ENCODE measurements around the gene IQUB. TPM values are rescaled to one million over a fixed set of nuclear protein-coding genes. Genes with fewer than 3 reads are reported as not detected.
A peak's percentile ranks its signal among the peaks of the same experiment; 100 is the strongest.

IQUB gene
- 3.2 TPM for total RNA-seq
- long read RNA-seq, partial matches to known transcripts = 0 of 2 reads
- long read RNA-seq, other reads (novel, unspliced or antisense) = 1 of 2 reads

- peak within 1 kb of the TSS; percentile 77 for H3K27ac ChIP-seq
- H3K9me3 ChIP-seq = no peaks in the 10 kb centered on the region
- intact Hi-C loops (cut with DNase I) = no loop called here
- H3K4me3 ChIP-seq = peak within 1 kb of the TSS; percentile 64
- peak; percentile 99 for DNase-seq
- H3K36me3 ChIP-seq = peaks cover 3% of the 10 kb centered on the region
- no peaks in the 10 kb centered on the region for H3K27me3 ChIP-seq (ENCODE audit: low read depth)
- peaks cover 14% of the 10 kb centered on the region for H3K4me1 ChIP-seq
- TF ChIP-seq CTCF (IDR thresholded peaks at IDR 0.05) = no peak
- peak; percentile 97 to 99 for ATAC-seq
Measured at GRCh38 chr7:123534383-123535260, at the start of gene IQUB. Gene IQUB (minus strand): TSS chr7:123534595. CDS start chr7:123512340, 22,255 bp downstream.

- DNase-seq (no peak), ATAC-seq (no peak)
- no peak for TF ChIP-seq CTCF (IDR thresholded peaks at IDR 0.05)
- Histone ChIP-seq H3K4me1 (no peaks in the 10 kb centered on the region), H3K36me3 (no peaks in the 10 kb centered on the region), H3K9me3 (no peaks in the 10 kb centered on the region), H3K27ac (no peak overlapping the region), H3K27me3 (ENCODE audit: low read depth) (no peaks in the 10 kb centered on the region), H3K4me3 (no peak overlapping the region)
- intact Hi-C loops (cut with DNase I) = no loop called here
Measured at GRCh38 chr7:123583821-123584220, 49.4 kb upstream of the IQUB start.

GRCh38 chr7:123581162-123581459 is 46.7 kb upstream of the IQUB start:
- Histone ChIP-seq H3K9me3 (no peaks in the 10 kb centered on the region), H3K4me1 (no peaks in the 10 kb centered on the region), H3K27ac (no peak overlapping the region), H3K36me3 (no peaks in the 10 kb centered on the region), H3K27me3 (ENCODE audit: low read depth) (no peaks in the 10 kb centered on the region), H3K4me3 (no peak overlapping the region)
- TF ChIP-seq CTCF (IDR thresholded peaks at IDR 0.05) = no peak
- ATAC-seq = peak in 1 of 2 donors; percentile 26
- intact Hi-C loops (cut with DNase I) = no loop called here
- no peak for DNase-seq

- Histone ChIP-seq H3K27ac (no peak overlapping the region), H3K36me3 (no peaks in the 10 kb centered on the region), H3K4me3 (no peak overlapping the region), H3K4me1 (no peaks in the 10 kb centered on the region), H3K9me3 (no peaks in the 10 kb centered on the region), H3K27me3 (ENCODE audit: low read depth) (no peaks in the 10 kb centered on the region)
- peak; percentile 58 for TF ChIP-seq CTCF (IDR thresholded peaks at IDR 0.05)
- ATAC-seq (peak in 1 of 2 donors; percentile 76), DNase-seq (no peak)
- intact Hi-C loops (cut with DNase I) = no loop called here
Measured at GRCh38 chr7:123580406-123581161, 46.2 kb upstream of the IQUB start.

- H3K4me3 ChIP-seq = no peak overlapping the region
- TF ChIP-seq CTCF (IDR thresholded peaks at IDR 0.05) = no peak
- DNase-seq = no peak
- no peak for ATAC-seq
- H3K9me3 ChIP-seq = no peaks in the 10 kb centered on the region
- H3K27ac ChIP-seq = no peak overlapping the region
- no peaks in the 10 kb centered on the region for H3K27me3 ChIP-seq (ENCODE audit: low read depth)
- H3K4me1 ChIP-seq = no peaks in the 10 kb centered on the region
- intact Hi-C loops (cut with DNase I) = no loop called here
- no peaks in the 10 kb centered on the region for H3K36me3 ChIP-seq
Measured at GRCh38 chr7:123579416-123579815, 45.0 kb upstream of the IQUB start.
